Activated CD4-positive, CD25-positive, alpha-beta regulatory T cell treated with anti-CD3 and anti-CD28 coated beads, Interleukin-2, amount 50 U/mL, for 16 hours (primary cell): ENCODE results near the gene TTC9B.
"Not testable (repeated sequence)": the region's sequence is repeated elsewhere in the genome, so short reads cannot be mapped to it uniquely, and the experiment has no call there.

Source experiments
- DNase-seq: peaks from one replicate; pipeline ENCODE4 v3.0.0-alpha.2; 2020; ENCODE audit warnings: low read depth, low spot score

Gene TTC9B

DNA sequence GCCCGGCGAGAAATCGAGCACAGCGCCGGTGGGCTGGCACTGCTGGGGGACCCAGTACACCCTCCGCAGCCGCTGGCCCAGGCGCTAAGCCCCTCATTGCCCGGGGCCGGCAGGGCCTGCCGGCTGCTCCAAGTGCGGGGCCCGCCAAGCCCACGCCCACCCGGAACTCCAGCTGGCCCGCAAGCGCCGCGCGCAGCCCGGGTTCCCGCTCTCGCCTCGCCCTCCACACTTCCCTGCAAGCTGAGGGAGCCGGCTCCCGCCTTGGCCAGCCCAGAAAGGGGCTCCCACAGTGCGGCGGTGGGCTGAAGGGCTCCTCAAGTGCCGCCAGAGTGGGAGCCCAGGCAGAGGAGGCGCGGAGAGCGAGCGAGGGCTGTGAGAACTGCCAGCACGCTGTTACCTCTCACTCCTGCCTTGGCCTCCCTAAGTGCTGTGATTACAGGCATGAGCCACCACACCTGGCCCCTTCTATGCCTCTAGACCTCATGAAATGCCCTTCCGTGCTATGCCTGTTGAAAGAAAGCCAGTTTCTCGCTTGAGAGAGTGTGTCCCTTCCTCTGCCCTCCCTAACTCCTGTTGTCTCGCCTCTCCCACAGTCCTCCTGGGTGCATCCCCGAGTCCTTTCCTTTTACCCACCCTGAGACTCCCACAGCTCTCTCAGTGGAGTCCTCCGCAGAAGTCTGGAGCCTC is 47.7 kb downstream of the TTC9B start:
- DNase-seq: not testable (repeated sequence)

- DNase-seq: not testable (repeated sequence)
Measured at GRCh38 chr19:40169482-40170302, 48.5 kb downstream of the TTC9B start.
